NCI-H146 treated with DMSO at 0.1 percent for 48 hours (cell line): ENCODE data around the gene FAM131C.
"Not testable (repeated sequence)": the region's sequence is repeated elsewhere in the genome, so short reads cannot be mapped to it uniquely, and the experiment has no call there.

ENCODE experiments used
- DNase-seq: peaks from one replicate; lab custom pipeline; 2025; ENCODE audit not compliant: unreplicated experiment; lab: John Stamatoyannopoulos, UW

FAM131C gene

GRCh38 chr1:16077406-16078245 is 4.2 kb upstream of the FAM131C start:
- no peak for DNase-seq

DNA sequence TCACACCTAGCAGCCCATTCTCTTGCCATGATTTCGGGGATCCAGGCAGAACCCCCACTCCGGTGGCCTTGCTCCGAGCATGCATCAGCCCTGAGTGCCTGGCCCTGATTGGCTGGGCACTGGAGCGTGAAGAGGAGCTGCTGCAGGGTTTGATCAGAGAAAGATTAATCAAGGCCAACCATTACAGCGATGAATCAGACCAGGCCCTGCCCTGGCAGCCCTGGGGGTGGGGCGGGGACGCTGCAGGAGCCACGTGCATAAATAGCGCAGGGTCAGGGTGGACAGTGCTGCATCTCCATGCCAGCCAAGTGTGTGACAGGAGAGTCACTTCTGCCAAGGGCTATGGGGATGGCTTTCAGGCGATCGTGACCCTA is 3.4 kb upstream of the FAM131C start:
- no peak for DNase-seq

GRCh38 chr1:16076031-16076864 is 2.8 kb upstream of the FAM131C start:
- no peak for DNase-seq

- no peak for DNase-seq
These were observed 2.0 kb upstream of the FAM131C start for GRCh38 chr1:16075337-16076030.

- no peak for DNase-seq
These were observed 766 bp upstream of the FAM131C start for GRCh38 chr1:16074217-16074616.

DNA sequence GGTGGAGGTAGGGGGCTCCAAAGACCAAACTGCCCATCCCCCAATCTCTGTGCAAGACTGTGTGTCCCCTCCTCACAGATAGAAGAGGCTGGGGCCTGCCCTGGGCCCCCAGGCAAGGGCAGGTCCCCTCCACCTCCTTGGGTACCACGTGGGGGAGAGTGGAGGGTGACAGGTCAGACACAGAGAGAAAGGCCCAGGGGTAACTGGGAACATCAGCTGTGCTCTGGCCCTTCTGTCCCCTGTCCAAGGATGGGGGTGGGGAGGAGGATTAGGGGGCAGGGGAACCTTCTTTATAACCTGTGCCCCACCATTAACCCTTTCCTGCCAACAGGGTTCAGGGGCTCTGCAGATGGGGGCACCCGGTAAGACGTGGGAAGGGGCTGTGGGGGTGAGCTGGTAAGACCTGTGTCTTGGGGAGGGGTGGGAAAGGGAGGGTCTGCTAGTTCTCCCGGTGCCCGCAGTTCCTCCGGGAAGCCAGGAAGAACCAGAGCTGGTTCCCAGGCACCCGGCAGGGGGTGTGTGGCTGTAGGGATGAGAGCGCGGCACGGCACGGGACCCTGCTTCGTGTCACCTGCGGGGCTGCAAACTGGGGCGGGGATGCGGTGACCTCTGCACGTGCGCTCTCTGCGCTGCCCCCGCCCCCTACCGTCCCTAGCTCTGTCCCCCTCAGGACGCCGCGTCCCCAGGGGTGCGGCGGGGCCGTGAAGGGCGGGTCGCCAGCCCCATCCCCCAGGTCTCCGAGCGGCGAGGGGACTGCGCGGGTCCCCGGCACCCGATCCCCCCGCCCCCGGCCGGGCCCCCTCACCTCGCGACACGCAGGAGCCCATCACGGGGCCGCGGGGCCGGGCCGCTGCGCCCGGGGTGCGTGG is 601 bp downstream of the FAM131C start:
- no peak for DNase-seq

DNA sequence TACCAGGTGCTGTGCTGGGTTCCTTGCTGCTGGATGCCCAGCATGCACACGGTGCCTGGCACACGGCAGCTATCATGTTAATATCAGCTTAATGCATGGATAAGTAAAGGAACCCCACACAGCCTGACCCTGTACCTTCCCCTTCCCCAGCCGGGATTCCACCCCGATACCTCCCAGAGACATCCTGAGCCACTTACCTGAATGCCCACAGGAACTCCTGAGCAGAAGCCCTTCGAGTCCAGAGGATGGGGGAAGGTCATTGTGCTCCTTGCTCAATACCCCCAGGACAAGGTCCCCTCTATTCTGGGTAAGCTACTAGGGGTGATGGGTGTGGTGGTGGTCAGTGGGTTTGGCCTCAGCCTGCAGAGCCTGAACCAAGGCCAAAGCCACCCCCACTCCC is 1.4 kb downstream of the FAM131C start:
- DNase-seq: no peak

GRCh38 chr1:16071614-16072013 is 1.8 kb downstream of the FAM131C start:
- DNase-seq: no peak

DNA sequence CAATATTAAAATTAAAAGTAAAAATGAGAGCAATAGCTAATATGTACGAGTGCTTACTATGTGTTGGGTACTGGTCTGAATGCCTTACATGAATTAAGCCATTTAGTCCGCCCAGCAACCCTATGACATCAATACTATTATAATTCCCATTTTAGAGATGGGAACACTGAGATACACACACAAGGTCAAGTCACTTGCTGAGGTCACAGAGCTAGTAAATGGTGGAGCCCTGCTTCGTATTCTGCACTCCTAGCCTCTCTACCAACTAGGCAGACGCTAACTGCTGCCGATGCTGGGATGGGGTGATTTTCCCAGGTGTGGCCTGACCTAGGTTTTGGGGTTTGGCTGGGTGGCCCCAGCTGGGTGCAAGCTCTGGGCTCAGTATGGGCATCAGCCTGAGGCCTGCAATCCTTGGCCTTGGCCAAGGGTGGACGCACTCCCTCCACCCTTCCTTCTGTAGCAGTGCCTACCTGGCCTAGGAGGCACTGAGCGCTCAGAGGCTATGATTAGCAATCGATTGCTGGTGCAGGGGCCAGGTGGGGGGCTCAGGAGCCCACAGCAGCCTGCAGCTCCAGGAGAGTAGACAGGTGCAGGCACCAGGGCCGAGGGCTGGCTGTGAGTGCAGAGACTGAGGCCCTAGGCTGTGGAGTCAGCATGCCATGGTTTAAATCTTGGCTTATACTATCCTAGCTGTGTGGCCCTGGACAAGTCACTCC is 2.7 kb downstream of the FAM131C start:
- no peak for DNase-seq

GRCh38 chr1:16068356-16069270 is 4.8 kb downstream of the FAM131C start:
- no peak for DNase-seq

DNA sequence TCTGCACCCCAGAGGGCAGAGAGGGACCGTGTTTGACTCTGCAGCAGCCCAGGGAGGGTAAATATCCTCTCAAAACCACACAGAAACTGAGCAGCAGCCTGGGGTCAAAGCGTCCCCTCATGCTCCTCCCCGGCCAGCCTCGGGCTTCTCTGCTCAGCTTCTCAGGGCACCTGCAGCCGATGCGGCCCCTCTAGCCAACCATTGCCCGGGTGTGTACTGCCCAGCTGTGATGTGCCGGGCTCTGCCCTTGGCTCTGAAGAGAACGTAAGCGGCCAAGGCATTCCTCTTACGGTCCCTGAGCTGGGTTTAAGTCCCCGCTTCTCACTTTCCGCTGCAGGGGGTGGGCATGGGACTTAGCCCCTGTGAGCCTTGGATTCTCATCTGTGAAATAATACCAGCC is 5.5 kb downstream of the FAM131C start:
- DNase-seq: no peak

- no peak for DNase-seq
These were observed 6.2 kb downstream of the FAM131C start for GRCh38 chr1:16067127-16067768.

- no peak for DNase-seq
These were observed 7.2 kb downstream of the FAM131C start for GRCh38 chr1:16066245-16066644.

- no peak for DNase-seq
These were observed 8.2 kb downstream of the FAM131C start for GRCh38 chr1:16065269-16065576.

GRCh38 chr1:16064536-16065268 is 8.7 kb downstream of the FAM131C start:
- DNase-seq: no peak

DNA sequence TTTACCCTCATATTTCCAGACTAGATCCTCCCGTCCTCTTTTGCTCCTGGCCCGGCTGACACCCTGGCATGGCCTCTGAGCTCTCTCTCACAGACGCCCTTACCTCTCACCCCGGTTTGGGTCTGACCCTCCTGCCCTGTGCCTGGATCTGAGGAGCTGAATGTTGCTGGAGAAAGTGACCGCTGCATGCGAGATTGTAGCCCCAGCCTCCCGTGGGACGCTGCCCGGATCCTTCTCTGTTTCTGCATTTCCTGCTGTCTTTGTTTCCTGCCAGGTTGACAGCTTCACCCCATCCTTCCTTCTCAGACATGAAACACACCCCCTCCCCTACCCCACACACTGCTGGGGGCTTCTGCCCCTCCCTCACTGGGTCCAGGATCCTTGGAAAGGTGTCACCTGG is 9.5 kb downstream of the FAM131C start:
- no peak for DNase-seq

DNA sequence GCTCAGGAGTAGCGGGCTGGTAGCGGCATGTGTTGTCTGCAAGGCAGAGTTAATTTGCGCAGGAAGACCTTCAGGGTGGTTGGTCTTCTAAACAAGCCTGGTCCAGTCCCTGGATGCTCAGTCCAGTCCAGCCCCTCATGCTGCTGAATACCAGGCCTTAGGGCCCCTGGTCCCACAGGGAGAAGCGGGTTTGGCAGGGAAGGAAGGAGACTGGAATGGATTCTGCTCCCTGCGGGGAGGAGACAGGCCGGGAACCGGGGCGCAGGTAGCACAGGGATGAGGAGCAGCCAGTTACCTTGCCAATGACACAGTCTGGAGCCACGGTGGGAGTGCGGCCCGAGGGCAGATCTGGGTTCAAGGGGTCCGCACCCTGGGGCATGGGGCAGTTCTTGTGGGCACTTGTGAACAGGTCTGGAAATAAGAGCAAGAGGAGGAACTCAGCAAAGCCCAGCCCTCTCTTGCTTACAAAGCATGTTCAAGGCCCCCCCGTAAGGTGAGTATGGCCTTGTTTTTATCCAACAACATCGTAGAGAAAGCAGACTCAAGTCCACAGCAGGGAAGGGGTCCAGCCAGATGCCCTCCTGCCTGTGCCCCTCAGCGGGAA is 10.1 kb downstream of the FAM131C start:
- no peak for DNase-seq

- not testable (repeated sequence) for DNase-seq
These were observed 10.8 kb downstream of the FAM131C start for GRCh38 chr1:16062687-16063075.
